ENCODE data around the gene CDCA3.

- TF ChIP-seq CHD4 (IDR thresholded peaks at IDR 0.05; ENCODE audit: borderline replicate concordance, low read length) (no peak), POGK (CRISPR knock-in tag; conservative IDR thresholded peaks at IDR 0.05) (peak; percentile 69; the same call in 1 of the 2 replicates), SMC3 (IDR thresholded peaks at IDR 0.05; ENCODE audit: low read length) (no peak), TCF7L2 (IDR thresholded peaks at IDR 0.05; ENCODE audit: low read depth, low read length) (no peak), POLR2A (IDR thresholded peaks at IDR 0.05; ENCODE audit: insufficient read depth in 1 of 2, low read depth in 2 of 2, low read length in 2 of 2) (no peak), CHD2 (IDR thresholded peaks at IDR 0.05; ENCODE audit: low read depth, low read length) (no peak), ZNF512B (CRISPR knock-in tag; IDR thresholded peaks at IDR 0.05; ENCODE audit: borderline replicate concordance) (no peak)
- TF ChIP-seq, protein P1, sequence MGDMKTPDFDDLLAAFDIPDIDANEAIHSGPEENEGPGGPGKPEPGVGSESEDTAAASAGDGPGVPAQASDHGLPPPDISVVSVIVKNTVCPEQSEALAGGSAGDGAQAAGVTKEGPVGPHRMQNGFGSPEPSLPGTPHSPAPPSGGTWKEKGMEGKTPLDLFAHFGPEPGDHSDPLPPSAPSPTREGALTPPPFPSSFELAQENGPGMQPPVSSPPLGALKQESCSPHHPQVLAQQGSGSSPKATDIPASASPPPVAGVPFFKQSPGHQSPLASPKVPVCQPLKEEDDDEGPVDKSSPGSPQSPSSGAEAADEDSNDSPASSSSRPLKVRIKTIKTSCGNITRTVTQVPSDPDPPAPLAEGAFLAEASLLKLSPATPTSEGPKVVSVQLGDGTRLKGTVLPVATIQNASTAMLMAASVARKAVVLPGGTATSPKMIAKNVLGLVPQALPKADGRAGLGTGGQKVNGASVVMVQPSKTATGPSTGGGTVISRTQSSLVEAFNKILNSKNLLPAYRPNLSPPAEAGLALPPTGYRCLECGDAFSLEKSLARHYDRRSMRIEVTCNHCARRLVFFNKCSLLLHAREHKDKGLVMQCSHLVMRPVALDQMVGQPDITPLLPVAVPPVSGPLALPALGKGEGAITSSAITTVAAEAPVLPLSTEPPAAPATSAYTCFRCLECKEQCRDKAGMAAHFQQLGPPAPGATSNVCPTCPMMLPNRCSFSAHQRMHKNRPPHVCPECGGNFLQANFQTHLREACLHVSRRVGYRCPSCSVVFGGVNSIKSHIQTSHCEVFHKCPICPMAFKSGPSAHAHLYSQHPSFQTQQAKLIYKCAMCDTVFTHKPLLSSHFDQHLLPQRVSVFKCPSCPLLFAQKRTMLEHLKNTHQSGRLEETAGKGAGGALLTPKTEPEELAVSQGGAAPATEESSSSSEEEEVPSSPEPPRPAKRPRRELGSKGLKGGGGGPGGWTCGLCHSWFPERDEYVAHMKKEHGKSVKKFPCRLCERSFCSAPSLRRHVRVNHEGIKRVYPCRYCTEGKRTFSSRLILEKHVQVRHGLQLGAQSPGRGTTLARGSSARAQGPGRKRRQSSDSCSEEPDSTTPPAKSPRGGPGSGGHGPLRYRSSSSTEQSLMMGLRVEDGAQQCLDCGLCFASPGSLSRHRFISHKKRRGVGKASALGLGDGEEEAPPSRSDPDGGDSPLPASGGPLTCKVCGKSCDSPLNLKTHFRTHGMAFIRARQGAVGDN (CRISPR knock-in tag; IDR thresholded peaks at IDR 0.05), result peak; percentile 88
Measured at GRCh38 chr12:6828781-6829535, 22.1 kb downstream of the CDCA3 start.

All from HepG2 (cell line).